GM12873 (cell line): Measurements from ENCODE around the gene TEX51.

Source experiments
- CTCF ChIP-seq: IDR thresholded peaks from 2 replicates; pipeline ENCODE4 v1.5.1; 2012; ENCODE audit warnings: low read depth, mild to moderate bottlenecking, moderate library complexity, low read length, control low read depth; ENCODE audit not compliant: insufficient read depth; ENCODE audit errors: missing control alignments

Gene TEX51

GRCh38 chr2:126932966-126933710, 34.4 kb downstream of the TEX51 start:
- no peak for TF ChIP-seq CTCF

GRCh38 chr2:126933711-126934091, 35.0 kb downstream of the TEX51 start:
- no peak for TF ChIP-seq CTCF

- TF ChIP-seq CTCF = no peak
Observed at GRCh38 chr2:126934809-126935208, 36.1 kb downstream of the TEX51 start.

GRCh38 chr2:126935774-126936173, 37.1 kb downstream of the TEX51 start:
- TF ChIP-seq CTCF = no peak

GRCh38 chr2:126936219-126936723, 37.6 kb downstream of the TEX51 start:
- no peak for TF ChIP-seq CTCF

GRCh38 chr2:126940331-126940730, 41.6 kb downstream of the TEX51 start:
- TF ChIP-seq CTCF = no peak

GRCh38 chr2:126942427-126943203, 43.9 kb downstream of the TEX51 start:
- no peak for TF ChIP-seq CTCF
